ENCODE measurements around the gene SERAC1. TPM values are rescaled to one million over a fixed set of nuclear protein-coding genes. Genes with fewer than 3 reads are reported as not detected.

SERAC1 gene
- total RNA-seq, 2 donors from 2014 or later: 3.6 to 7.1 TPM

GRCh38 chr6:158076548-158076947 is 91.5 kb downstream of the SERAC1 start:
- no peaks in the 10 kb centered on the region for H3K9me3 Mint-ChIP-seq
- DNase-seq (ENCODE audit: low spot score in 2 of 2) (no peak), ATAC-seq (no peak)
- peaks cover 9 to 20% of the 10 kb centered on the region in 2 donors for H3K36me3 Mint-ChIP-seq
- H3K27ac Mint-ChIP-seq: no peak overlapping the region

GRCh38 chr6:158073776-158074175 is 94.3 kb downstream of the SERAC1 start:
- DNase-seq (ENCODE audit: low spot score in 2 of 2): no peak
- no peak for ATAC-seq
- Mint-ChIP-seq H3K27ac (no peak overlapping the region), H3K36me3 (peaks cover 8 to 19% of the 10 kb centered on the region in 2 donors), H3K9me3 (no peaks in the 10 kb centered on the region)

- peak overlapping the region in 1 of 2 donors; percentile 73 for H3K27ac Mint-ChIP-seq
- DNase-seq (ENCODE audit: low spot score in 2 of 2): peak in 1 of 2 donors; percentile 76
- ATAC-seq: peak; percentile 66 to 70
- H3K36me3 Mint-ChIP-seq: peaks cover 15 to 19% of the 10 kb centered on the region in 2 donors
- no peaks in the 10 kb centered on the region for H3K9me3 Mint-ChIP-seq
Observed at GRCh38 chr6:158072083-158072721, 95.9 kb downstream of the SERAC1 start.

GRCh38 chr6:158071121-158072082 is 96.7 kb downstream of the SERAC1 start:
- no peak for DNase-seq (ENCODE audit: low spot score in 2 of 2)
- Mint-ChIP-seq H3K36me3 (peaks cover 19 to 20% of the 10 kb centered on the region in 2 donors), H3K27ac (peak overlapping the region in 1 of 2 donors; percentile 50), H3K9me3 (no peaks in the 10 kb centered on the region)
- peak; percentile 10 to 12 for ATAC-seq

- DNase-seq (ENCODE audit: low spot score in 2 of 2): no peak
- H3K9me3 Mint-ChIP-seq: no peaks in the 10 kb centered on the region
Observed at GRCh38 chr6:158070513-158070912, 97.5 kb downstream of the SERAC1 start.

GRCh38 chr6:158069800-158070195 is 98.3 kb downstream of the SERAC1 start:
- ATAC-seq (no peak), DNase-seq (ENCODE audit: low spot score in 2 of 2) (no peak)
- no peaks in the 10 kb centered on the region for H3K9me3 Mint-ChIP-seq
- H3K36me3 Mint-ChIP-seq: peaks cover 12 to 22% of the 10 kb centered on the region in 2 donors
- H3K27ac Mint-ChIP-seq: peak overlapping the region in 1 of 2 donors; percentile 27

More at GRCh38 chr6:158070513-158070912, 97.5 kb downstream of the SERAC1 start:
- no peak for ATAC-seq
- Mint-ChIP-seq H3K36me3 (peaks cover 12 to 22% of the 10 kb centered on the region in 2 donors), H3K27ac (no peak overlapping the region)

GRCh38 chr6:158068893-158069799 is 98.9 kb downstream of the SERAC1 start:
- Mint-ChIP-seq H3K27ac (peak overlapping the region; percentile 27 to 79), H3K36me3 (peaks cover 12 to 22% of the 10 kb centered on the region in 2 donors), H3K9me3 (no peaks in the 10 kb centered on the region)
- ATAC-seq (peak; percentile 36 to 53), DNase-seq (ENCODE audit: low spot score in 2 of 2) (peak in 1 of 2 donors; percentile 52)

- H3K27ac Mint-ChIP-seq: peak overlapping the region; percentile 60 to 79
- ATAC-seq: peak; percentile 14 to 19
- H3K9me3 Mint-ChIP-seq: no peaks in the 10 kb centered on the region
- DNase-seq (ENCODE audit: low spot score in 2 of 2): peak in 1 of 2 donors; percentile 48
- H3K36me3 Mint-ChIP-seq: peaks cover 12 to 22% of the 10 kb centered on the region in 2 donors
Observed at GRCh38 chr6:158068156-158068892, 99.7 kb downstream of the SERAC1 start.

- Mint-ChIP-seq H3K27ac (peak overlapping the region; percentile 44 to 67), H3K36me3 (peaks cover 12 to 21% of the 10 kb centered on the region in 2 donors), H3K9me3 (no peaks in the 10 kb centered on the region)
- no peak for ATAC-seq
- no peak for DNase-seq (ENCODE audit: low spot score in 2 of 2)
Observed at GRCh38 chr6:158067436-158068015, 100.5 kb downstream of the SERAC1 start.

- peak overlapping the region in 1 of 2 donors; percentile 58 for H3K27ac Mint-ChIP-seq
- DNase-seq (ENCODE audit: low spot score in 2 of 2) (no peak), ATAC-seq (no peak)
- H3K36me3 Mint-ChIP-seq: peaks cover 7 to 14% of the 10 kb centered on the region in 2 donors
- no peaks in the 10 kb centered on the region for H3K9me3 Mint-ChIP-seq
Observed at GRCh38 chr6:158066136-158066781, 101.8 kb downstream of the SERAC1 start.

- Mint-ChIP-seq H3K27ac (no peak overlapping the region), H3K36me3 (peaks cover 7 to 14% of the 10 kb centered on the region in 2 donors), H3K9me3 (no peaks in the 10 kb centered on the region)
- no peak for DNase-seq (ENCODE audit: low spot score in 2 of 2)
- ATAC-seq: no peak
Observed at GRCh38 chr6:158064725-158065251, 103.3 kb downstream of the SERAC1 start.

GRCh38 chr6:158063736-158064135 is 104.3 kb downstream of the SERAC1 start:
- DNase-seq (ENCODE audit: low spot score in 2 of 2): no peak
- no peak for ATAC-seq
- peaks cover 0 to 14% of the 10 kb centered on the region in 2 donors for H3K36me3 Mint-ChIP-seq
- H3K9me3 Mint-ChIP-seq: no peaks in the 10 kb centered on the region
- H3K27ac Mint-ChIP-seq: no peak overlapping the region

- Mint-ChIP-seq H3K27ac (no peak overlapping the region), H3K9me3 (no peaks in the 10 kb centered on the region)
- no peak for ATAC-seq
Observed at GRCh38 chr6:158061709-158062461, 106.2 kb downstream of the SERAC1 start.

GRCh38 chr6:158061361-158061708 is 106.7 kb downstream of the SERAC1 start:
- no peaks in the 10 kb centered on the region for H3K9me3 Mint-ChIP-seq
- peaks cover 0 to under 1% of the 10 kb centered on the region in 2 donors for H3K36me3 Mint-ChIP-seq
- no peak for ATAC-seq
- no peak for DNase-seq (ENCODE audit: low spot score in 2 of 2)
- H3K27ac Mint-ChIP-seq: no peak overlapping the region

More at GRCh38 chr6:158061709-158062461, 106.2 kb downstream of the SERAC1 start:
- DNase-seq (ENCODE audit: low spot score in 2 of 2): no peak
- H3K36me3 Mint-ChIP-seq: peaks cover 0 to 6% of the 10 kb centered on the region in 2 donors

Measured in activated naive CD4-positive, alpha-beta T cell treated with anti-CD3 and anti-CD28 coated beads, Interleukin-2, amount 50 U/mL, for 72 hours (primary cell).